Activated naive CD4-positive, alpha-beta T cell treated with anti-CD3 and anti-CD28 coated beads, Interleukin-2, amount 10 ng/mL, durations not matched to agents 7 days and 5 days (primary cell): Measurements from ENCODE around the gene INPP4A.
"Not testable (repeated sequence)": the region's sequence is repeated elsewhere in the genome, so short reads cannot be mapped to it uniquely, and the experiment has no call there.

Source experiments
- CTCF ChIA-PET: fragments of 350-600 bp; sonication (Branson Sonifier 250); formaldehyde crosslinking; loops from one replicate; lab custom pipeline; 2021; ENCODE audit warnings: antibody characterized with exemption; lab: Charles Lee
- DNase-seq: peaks from one replicate; pipeline ENCODE4 v3.0.0-alpha.2; 2020
- H3K27ac Mint-ChIP-seq: one replicate; pipeline ENCODE4 v1.8.0; 2021; ENCODE audit warnings: mild to moderate bottlenecking, moderate library complexity, mixed read lengths
- H3K27me3 Mint-ChIP-seq: one replicate; pipeline ENCODE4 v1.8.0; 2021; ENCODE audit warnings: mild to moderate bottlenecking, mixed read lengths
- H3K36me3 Mint-ChIP-seq: one replicate; pipeline ENCODE4 v1.8.0; 2021; ENCODE audit warnings: mixed read lengths
- H3K4me1 Mint-ChIP-seq: one replicate; pipeline ENCODE4 v1.8.0; 2021; ENCODE audit warnings: mixed read lengths
- H3K4me3 Mint-ChIP-seq: one replicate; pipeline ENCODE4 v1.8.0; 2021; ENCODE audit warnings: mild to moderate bottlenecking, moderate library complexity, mixed read lengths
- H3K9me3 Mint-ChIP-seq: one replicate; pipeline ENCODE4 v1.8.0; 2021; ENCODE audit warnings: mixed read lengths

Gene INPP4A

DNA sequence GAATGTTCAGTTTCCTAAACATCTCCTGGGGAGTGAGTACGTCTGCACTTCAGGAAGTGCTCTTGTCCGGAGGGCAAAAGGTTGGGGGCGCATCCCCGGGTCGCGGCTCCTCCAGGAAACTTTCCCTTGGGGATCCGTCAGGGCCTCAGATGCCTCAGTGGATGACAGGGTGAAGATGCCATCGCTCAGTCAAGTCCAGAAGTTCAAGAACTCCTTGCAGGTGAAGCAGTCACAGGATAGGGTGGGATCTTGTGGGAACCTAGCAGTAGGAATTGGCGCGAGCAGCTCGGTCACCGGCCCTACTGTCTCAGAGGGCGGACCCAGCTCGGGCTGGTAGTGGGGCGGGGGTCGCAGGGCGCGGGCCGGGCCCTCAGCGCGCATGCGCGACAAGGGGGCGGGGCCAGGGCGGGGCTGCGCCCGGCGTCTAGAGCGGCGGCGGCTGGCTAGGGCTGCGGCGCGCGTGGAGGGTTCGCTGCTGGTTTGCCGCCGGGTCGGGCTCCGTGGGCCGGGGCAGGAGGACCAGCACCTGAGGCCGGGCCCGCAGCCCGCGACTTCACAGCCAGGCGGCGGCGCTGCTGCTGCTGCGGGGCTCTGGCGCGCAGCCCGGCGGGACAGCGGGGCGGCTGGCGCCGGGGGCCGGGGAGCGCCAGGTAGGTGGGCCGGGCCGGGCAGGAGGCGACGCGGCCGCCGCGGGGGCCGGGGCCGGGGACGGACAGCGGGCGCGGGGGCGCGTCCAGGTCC lies at the start of gene INPP4A:
Gene INPP4A (plus strand): TSS at position 423 of the 741 bp plus-strand sequence. CDS start 75,191 bp downstream, outside the sequence.
- CTCF ChIA-PET = no interaction called here
- H3K36me3 Mint-ChIP-seq = peaks cover 41% of the 10 kb centered on the region
- peaks cover 13% of the 10 kb centered on the region for H3K9me3 Mint-ChIP-seq
- peak; percentile 82 for DNase-seq
- H3K4me3 Mint-ChIP-seq = peak within 1 kb of the TSS; percentile 91
- peaks cover 46% of the 10 kb centered on the region for H3K4me1 Mint-ChIP-seq
- peaks cover 4% of the 10 kb centered on the region for H3K27me3 Mint-ChIP-seq
- H3K27ac Mint-ChIP-seq = peak within 1 kb of the TSS; percentile 92

DNA sequence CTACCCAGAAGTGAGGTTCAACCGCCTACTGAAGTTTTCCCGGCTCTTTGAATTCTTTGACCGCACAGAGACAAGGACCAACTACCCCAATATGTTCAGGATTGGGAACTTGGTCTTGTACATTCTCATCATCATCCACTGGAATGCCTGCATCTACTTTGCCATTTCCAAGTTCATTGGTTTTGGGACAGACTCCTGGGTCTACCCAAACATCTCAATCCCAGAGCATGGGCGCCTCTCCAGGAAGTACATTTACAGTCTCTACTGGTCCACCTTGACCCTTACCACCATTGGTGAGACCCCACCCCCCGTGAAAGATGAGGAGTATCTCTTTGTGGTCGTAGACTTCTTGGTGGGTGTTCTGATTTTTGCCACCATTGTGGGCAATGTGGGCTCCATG lies 48.7 kb upstream of the INPP4A start:
- Mint-ChIP-seq H3K27me3 (peaks cover 34% of the 10 kb centered on the region), H3K9me3 (no peaks in the 10 kb centered on the region), H3K4me1 (no peaks in the 10 kb centered on the region), H3K4me3 (no peak overlapping the region), H3K27ac (no peak overlapping the region), H3K36me3 (no peaks in the 10 kb centered on the region)
- DNase-seq = no peak
- CTCF ChIA-PET = no interaction called here

- no peaks in the 10 kb centered on the region for H3K36me3 Mint-ChIP-seq
- CTCF ChIA-PET = no interaction called here
- DNase-seq = no peak
- H3K27me3 Mint-ChIP-seq = peaks cover 43% of the 10 kb centered on the region
- H3K4me3 Mint-ChIP-seq = no peak overlapping the region
- no peak overlapping the region for H3K27ac Mint-ChIP-seq
- H3K4me1 Mint-ChIP-seq = no peaks in the 10 kb centered on the region
- H3K9me3 Mint-ChIP-seq = no peaks in the 10 kb centered on the region
Measured at GRCh38 chr2:98396745-98397355, 47.8 kb upstream of the INPP4A start.

DNA sequence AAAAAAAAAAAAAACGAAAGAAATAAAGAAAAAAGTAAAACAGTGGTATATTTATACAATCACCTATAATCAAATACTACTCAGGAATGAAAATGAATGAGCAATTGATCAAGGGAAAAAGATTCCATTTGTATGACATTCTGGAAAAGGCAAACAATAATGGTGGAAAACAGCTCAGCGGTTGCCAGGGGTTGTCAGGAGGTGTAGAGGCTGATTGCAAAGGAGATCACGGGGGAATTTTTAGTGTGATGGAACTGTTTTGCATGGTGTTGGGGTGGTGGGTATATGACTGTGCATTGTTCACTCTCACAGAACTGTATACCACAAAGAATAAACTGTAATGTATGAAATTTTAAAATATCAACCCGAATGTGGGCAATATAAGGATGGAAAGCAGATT lies 45.5 kb upstream of the INPP4A start:
- H3K27ac Mint-ChIP-seq = no peak overlapping the region
- no peaks in the 10 kb centered on the region for H3K9me3 Mint-ChIP-seq
- DNase-seq = no peak
- no peaks in the 10 kb centered on the region for H3K4me1 Mint-ChIP-seq
- no peaks in the 10 kb centered on the region for H3K36me3 Mint-ChIP-seq
- peaks cover 60% of the 10 kb centered on the region for H3K27me3 Mint-ChIP-seq
- CTCF ChIA-PET = interaction anchor here (0.9 kb wide), 1 partner anchor 13 kb away, joined by 3 read pairs; no protein-coding TSS in a partner anchor
- no peak overlapping the region for H3K4me3 Mint-ChIP-seq

DNA sequence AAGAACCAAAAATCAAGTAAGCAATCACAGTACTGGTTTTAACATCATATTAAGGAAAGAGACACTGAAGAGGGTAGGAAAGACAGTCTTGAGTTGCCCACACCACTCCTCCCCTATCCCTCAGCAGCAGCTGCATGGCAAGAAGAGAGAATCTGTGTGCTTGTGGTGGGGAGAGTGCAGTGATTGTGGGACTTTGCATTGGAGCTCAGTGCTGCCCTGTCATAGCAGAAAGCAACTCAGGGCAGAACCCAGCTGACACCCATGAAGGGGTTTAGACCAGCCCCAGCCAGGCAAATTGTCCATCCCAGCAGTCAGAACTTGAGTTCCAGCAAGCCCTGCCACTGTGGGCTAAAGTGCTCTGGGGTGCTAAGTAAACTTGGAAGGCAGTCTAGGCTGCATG lies 40.8 kb upstream of the INPP4A start:
- H3K4me1 Mint-ChIP-seq = no peaks in the 10 kb centered on the region
- CTCF ChIA-PET = interaction anchor here (0.5 to 0.7 kb wide), 2 partner anchors 165 to 393 kb away, joined by 3 read pairs; no protein-coding TSS in a partner anchor
- DNase-seq = no peak
- H3K27ac Mint-ChIP-seq = no peak overlapping the region
- no peak overlapping the region for H3K4me3 Mint-ChIP-seq
- H3K36me3 Mint-ChIP-seq = no peaks in the 10 kb centered on the region
- H3K9me3 Mint-ChIP-seq = no peaks in the 10 kb centered on the region
- peaks cover 57% of the 10 kb centered on the region for H3K27me3 Mint-ChIP-seq

DNA sequence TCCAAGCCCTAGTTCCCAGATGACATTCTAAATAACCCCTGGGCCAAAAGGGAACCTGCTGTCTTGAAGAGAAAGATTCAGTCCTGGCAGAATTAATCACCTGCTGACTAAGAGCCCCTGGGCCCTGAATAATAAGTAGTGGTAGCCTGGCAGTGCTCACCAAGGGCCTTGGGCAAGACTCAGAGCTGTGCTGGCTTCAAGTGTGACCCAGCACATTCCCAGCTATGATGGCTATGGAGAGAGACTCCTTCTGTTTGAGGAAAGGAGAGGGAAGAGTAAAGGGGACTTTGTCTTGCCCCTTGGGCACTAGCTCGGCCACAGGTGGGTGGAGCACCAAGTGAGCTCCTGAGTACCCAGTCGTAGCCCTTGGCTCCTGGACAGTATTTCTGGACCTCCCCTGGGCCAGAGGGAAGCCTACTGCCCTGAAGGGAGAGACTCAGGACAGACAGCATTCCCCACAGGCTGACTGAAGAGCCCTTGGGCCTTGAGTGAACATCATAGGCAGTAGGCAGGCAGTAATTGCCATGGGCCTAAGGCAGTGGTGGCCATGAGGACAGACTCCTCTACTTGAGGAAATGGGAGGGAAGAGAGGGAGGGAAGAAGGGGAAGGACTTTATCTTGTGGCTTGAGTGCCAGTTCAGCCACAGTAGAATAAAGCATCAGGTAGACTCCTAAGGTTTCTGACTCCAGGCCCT lies 40.0 kb upstream of the INPP4A start:
- no peak overlapping the region for H3K27ac Mint-ChIP-seq
- no peaks in the 10 kb centered on the region for H3K36me3 Mint-ChIP-seq
- peaks cover 57% of the 10 kb centered on the region for H3K27me3 Mint-ChIP-seq
- H3K4me1 Mint-ChIP-seq = no peaks in the 10 kb centered on the region
- no peak for DNase-seq
- CTCF ChIA-PET = no interaction called here
- no peaks in the 10 kb centered on the region for H3K9me3 Mint-ChIP-seq
- H3K4me3 Mint-ChIP-seq = no peak overlapping the region

DNA sequence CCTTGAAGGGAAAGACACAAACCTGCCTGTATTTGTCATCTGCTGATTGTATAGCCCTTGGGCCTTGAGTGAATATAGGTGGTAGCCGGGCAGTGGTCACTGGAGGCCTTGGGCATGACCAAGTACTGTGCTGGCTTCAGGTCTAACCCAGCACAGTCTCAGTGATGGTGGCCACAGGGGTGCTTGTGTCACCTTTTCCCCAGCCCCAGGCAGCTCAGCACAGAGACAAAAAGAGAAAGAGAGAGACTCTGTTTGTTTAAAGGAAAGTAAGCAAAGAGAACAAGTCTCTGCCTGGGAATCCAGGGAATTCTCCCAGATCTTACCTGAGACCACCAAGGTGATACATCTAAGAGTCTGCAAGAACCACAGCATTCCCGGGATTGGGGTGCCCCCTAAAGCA lies 39.4 kb upstream of the INPP4A start:
- Mint-ChIP-seq H3K27me3 (peaks cover 56% of the 10 kb centered on the region), H3K9me3 (no peaks in the 10 kb centered on the region), H3K27ac (no peak overlapping the region), H3K4me3 (no peak overlapping the region), H3K36me3 (no peaks in the 10 kb centered on the region), H3K4me1 (no peaks in the 10 kb centered on the region)
- no peak for DNase-seq
- CTCF ChIA-PET = no interaction called here

- Mint-ChIP-seq H3K27me3 (peaks cover 49% of the 10 kb centered on the region), H3K9me3 (no peaks in the 10 kb centered on the region), H3K4me1 (peaks cover 6% of the 10 kb centered on the region), H3K27ac (no peak overlapping the region), H3K4me3 (no peak overlapping the region), H3K36me3 (no peaks in the 10 kb centered on the region)
- CTCF ChIA-PET = no interaction called here
- no peak for DNase-seq
Measured at GRCh38 chr2:98408155-98408554, 36.5 kb upstream of the INPP4A start.

GRCh38 chr2:98412751-98413458 lies 31.8 kb upstream of the INPP4A start:
- Mint-ChIP-seq H3K9me3 (peaks cover 5% of the 10 kb centered on the region), H3K4me1 (peaks cover 11% of the 10 kb centered on the region), H3K36me3 (peaks cover 3% of the 10 kb centered on the region), H3K27me3 (peaks cover 15% of the 10 kb centered on the region), H3K27ac (no peak overlapping the region), H3K4me3 (no peak overlapping the region)
- CTCF ChIA-PET = interaction anchor here (0.7 to 2.8 kb wide), 23 partner anchors 11 to 232 kb away, joined by 3 to 22 read pairs (median 6); no protein-coding TSS in a partner anchor
- peak; percentile 64 for DNase-seq

DNA sequence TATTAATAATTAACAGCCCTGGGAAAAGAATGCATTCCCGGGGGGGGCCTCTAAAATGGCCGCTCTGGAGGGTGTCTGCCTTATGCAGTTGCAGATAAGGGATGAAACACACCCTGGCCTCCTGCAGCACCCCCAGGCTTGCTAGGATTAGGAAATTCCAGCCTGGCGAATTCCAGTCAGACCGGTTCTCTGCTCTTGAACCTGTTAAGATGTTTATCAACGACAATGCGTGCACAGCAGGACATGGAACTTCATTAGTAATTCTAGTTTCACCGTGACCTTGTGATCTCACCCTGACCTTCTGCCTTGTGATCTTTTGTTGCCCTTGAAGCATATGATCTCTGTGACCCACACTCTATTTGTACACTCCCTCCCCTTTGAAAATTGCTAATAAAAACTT lies 30.4 kb upstream of the INPP4A start:
- Mint-ChIP-seq H3K4me1 (peaks cover 11% of the 10 kb centered on the region), H3K27me3 (peaks cover 15% of the 10 kb centered on the region)
- H3K4me3 Mint-ChIP-seq = not testable (repeated sequence)

GRCh38 chr2:98415719-98416248 lies 28.9 kb upstream of the INPP4A start:
- CTCF ChIA-PET = interaction anchor here (0.6 to 1.8 kb wide), 10 partner anchors 31 to 422 kb away, joined by 3 to 6 read pairs (median 3); no protein-coding TSS in a partner anchor
- H3K27ac Mint-ChIP-seq, DNase-seq, H3K4me3 Mint-ChIP-seq, H3K36me3 Mint-ChIP-seq, H3K9me3 Mint-ChIP-seq: not testable (repeated sequence)
- H3K4me1 Mint-ChIP-seq = peaks cover 11% of the 10 kb centered on the region
- H3K27me3 Mint-ChIP-seq = peaks cover 10% of the 10 kb centered on the region

More for the DNA sequence above, 30.4 kb upstream of the INPP4A start:
- peak overlapping the region; percentile 19 for H3K27ac Mint-ChIP-seq
- DNase-seq, H3K36me3 Mint-ChIP-seq, H3K9me3 Mint-ChIP-seq: not testable (repeated sequence)
- CTCF ChIA-PET = interaction anchor here (0.9 to 2.8 kb wide), 4 partner anchors 68 to 155 kb away, joined by 3 to 19 read pairs (median 8); no protein-coding TSS in a partner anchor

GRCh38 chr2:98416383-98417159 lies 28.1 kb upstream of the INPP4A start:
- Mint-ChIP-seq H3K36me3 (peaks cover 5% of the 10 kb centered on the region), H3K27ac (no peak overlapping the region), H3K4me3 (no peak overlapping the region), H3K4me1 (peaks cover 11% of the 10 kb centered on the region), H3K9me3 (peaks cover 10% of the 10 kb centered on the region), H3K27me3 (peaks cover 4% of the 10 kb centered on the region)
- no peak for DNase-seq
- CTCF ChIA-PET = interaction anchor here (1.0 to 1.8 kb wide), 7 partner anchors 31 to 152 kb away, joined by 3 to 6 read pairs (median 3); no protein-coding TSS in a partner anchor

DNA sequence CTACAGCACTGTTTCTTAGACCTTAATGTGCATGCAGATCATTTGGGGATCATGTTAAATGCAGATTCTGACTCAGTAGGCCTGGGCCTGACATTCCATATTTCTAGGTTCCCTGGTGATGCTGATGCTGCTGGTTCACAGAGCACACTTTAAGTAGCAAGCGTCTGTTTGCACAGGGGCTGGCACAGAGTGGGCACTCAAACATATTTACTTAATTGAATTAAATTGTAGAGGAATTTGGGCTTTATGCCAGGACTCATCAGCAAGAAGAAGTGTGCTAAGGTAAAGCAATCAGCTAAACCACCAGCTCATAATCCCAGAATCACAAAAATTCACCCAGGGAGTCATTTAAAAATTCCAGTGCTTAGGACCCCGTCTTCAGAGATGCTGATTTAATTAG lies 25.1 kb upstream of the INPP4A start:
- peaks cover 5% of the 10 kb centered on the region for H3K4me1 Mint-ChIP-seq
- H3K4me3 Mint-ChIP-seq = no peak overlapping the region
- CTCF ChIA-PET = interaction anchor here (0.7 kb wide), 1 partner anchor 64 kb away, joined by 3 read pairs; no protein-coding TSS in a partner anchor
- H3K27ac Mint-ChIP-seq = no peak overlapping the region
- peaks cover 15% of the 10 kb centered on the region for H3K9me3 Mint-ChIP-seq
- peaks cover 12% of the 10 kb centered on the region for H3K36me3 Mint-ChIP-seq
- no peak for DNase-seq
- peaks cover 3% of the 10 kb centered on the region for H3K27me3 Mint-ChIP-seq
